GM19238 (cell line): ENCODE data around the gene CHFR.
"Not testable (repeated sequence)": the region's sequence is repeated elsewhere in the genome, so short reads cannot be mapped to it uniquely, and the experiment has no call there.

Experiments used
- DNase-seq: peaks from one replicate; pipeline ENCODE4 v3.0.0; 2011; ENCODE audit warnings: low spot score; ENCODE audit not compliant: insufficient read length

The CHFR gene

GRCh38 chr12:132887513-132888351, at the start of gene CHFR:
Gene CHFR (minus strand): TSS chr12:132887605. CDS start chr12:132887328, 277 bp downstream.
- DNase-seq, result peak; percentile 97

- DNase-seq, result not testable (repeated sequence)
Measured at GRCh38 chr12:132936921-132937320, 49.5 kb upstream of the CHFR start.

GRCh38 chr12:132936163-132936562, 48.8 kb upstream of the CHFR start:
- DNase-seq, result no peak

- no peak for DNase-seq
Measured at GRCh38 chr12:132926415-132926833, 39.0 kb upstream of the CHFR start.

GRCh38 chr12:132925597-132926414, 38.4 kb upstream of the CHFR start:
- DNase-seq, result no peak

GRCh38 chr12:132924356-132924755, 37.0 kb upstream of the CHFR start:
- no peak for DNase-seq

- no peak for DNase-seq
Measured at GRCh38 chr12:132923356-132923909, 36.0 kb upstream of the CHFR start.

- no peak for DNase-seq
Measured at GRCh38 chr12:132922676-132923075, 35.3 kb upstream of the CHFR start.

- no peak for DNase-seq
Measured at GRCh38 chr12:132921685-132922084, 34.3 kb upstream of the CHFR start.

- DNase-seq, result no peak
Measured at GRCh38 chr12:132918680-132919079, 31.3 kb upstream of the CHFR start.

GRCh38 chr12:132909030-132909368, 21.6 kb upstream of the CHFR start:
- DNase-seq, result no peak

GRCh38 chr12:132908145-132909029, 21.0 kb upstream of the CHFR start:
- DNase-seq, result peak; percentile 62

GRCh38 chr12:132907789-132908144, 20.4 kb upstream of the CHFR start:
- DNase-seq, result not testable (repeated sequence)

- DNase-seq, result no peak
Measured at GRCh38 chr12:132907216-132907615, 19.8 kb upstream of the CHFR start.

GRCh38 chr12:132904718-132905328, 17.4 kb upstream of the CHFR start:
- DNase-seq, result peak; percentile 16

GRCh38 chr12:132899033-132899432, 11.6 kb upstream of the CHFR start:
- DNase-seq, result no peak

- no peak for DNase-seq
Measured at GRCh38 chr12:132888852-132889251, 1.4 kb upstream of the CHFR start.

GRCh38 chr12:132886529-132887477, 602 bp downstream of the CHFR start:
- DNase-seq, result no peak

GRCh38 chr12:132881818-132882217, 5.6 kb downstream of the CHFR start:
- DNase-seq, result no peak

- not testable (repeated sequence) for DNase-seq
Measured at GRCh38 chr12:132874620-132875019, 12.8 kb downstream of the CHFR start.
